Right renal pelvis (tissue), 4 donors: Measurements from ENCODE around the gene PLEKHA6. TPM values are rescaled to one million over a fixed set of nuclear protein-coding genes. Genes with fewer than 3 reads are reported as not detected.
"Not testable (repeated sequence)": the region's sequence is repeated elsewhere in the genome, so short reads cannot be mapped to it uniquely, and the experiment has no call there.

ENCODE experiments used
- DNase-seq, 4 donors: peaks; one replicate each; pipeline ENCODE4 v3.0.0-alpha.2; 2013; ENCODE audit warnings: low read depth in 4 of 4, low spot score in 3 of 4, missing footprints in 1 of 4
- polyA plus RNA-seq, 4 donors: library from polyadenylated mRNA; unstranded; fragments of 120-200 nt; gene quantifications; one replicate each; pipeline ENCODE4 v1.2.1, GENCODE V29; 2013; ENCODE audit not compliant: insufficient read length in 4 of 4

Gene PLEKHA6
- polyA plus RNA-seq, 4 donors, result 46.3 to 58.5 (median 50.2) TPM

DNA sequence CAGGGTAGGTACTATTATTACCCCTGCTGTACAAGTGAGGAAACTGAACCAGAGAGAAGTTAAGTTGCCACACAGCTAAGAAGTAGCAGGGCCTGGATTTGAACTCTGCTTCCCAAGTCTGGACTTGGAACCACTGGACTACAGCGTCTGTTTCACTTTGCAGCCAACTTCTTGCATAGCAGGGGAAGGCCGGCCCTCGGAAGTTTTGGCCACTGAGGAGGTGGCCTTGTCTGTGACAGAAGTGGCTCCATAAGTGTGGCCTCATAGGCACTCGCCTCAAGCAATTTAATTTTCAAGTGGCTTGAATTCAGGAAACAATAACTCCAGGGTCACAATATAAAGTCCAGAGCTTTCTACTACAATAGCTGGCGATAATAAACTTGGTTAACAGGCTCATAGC, 41.4 kb downstream of the PLEKHA6 start:
- DNase-seq, result no peak

DNA sequence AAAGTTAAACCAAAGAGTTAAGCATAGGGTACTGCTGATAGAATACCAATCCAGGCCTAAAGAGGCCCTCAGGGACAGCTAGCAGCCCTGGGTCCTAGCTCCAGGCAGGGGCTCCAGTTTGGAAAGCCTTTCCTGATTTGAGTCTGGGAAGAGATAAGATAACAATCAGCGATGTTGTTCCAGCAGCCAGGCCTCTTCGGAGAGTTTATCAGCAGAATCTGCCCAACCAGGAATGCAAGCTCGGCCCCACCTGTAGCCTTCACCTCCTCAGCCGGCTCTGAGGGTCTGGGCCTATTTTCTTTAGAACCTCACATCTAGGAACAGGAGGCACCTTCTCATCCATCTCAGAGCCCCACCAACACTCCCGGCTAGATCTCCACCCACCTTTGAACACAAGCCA, 42.6 kb downstream of the PLEKHA6 start:
- DNase-seq, result no peak

GRCh38 chr1:204316164-204316563, 43.6 kb downstream of the PLEKHA6 start:
- DNase-seq, result no peak

DNA sequence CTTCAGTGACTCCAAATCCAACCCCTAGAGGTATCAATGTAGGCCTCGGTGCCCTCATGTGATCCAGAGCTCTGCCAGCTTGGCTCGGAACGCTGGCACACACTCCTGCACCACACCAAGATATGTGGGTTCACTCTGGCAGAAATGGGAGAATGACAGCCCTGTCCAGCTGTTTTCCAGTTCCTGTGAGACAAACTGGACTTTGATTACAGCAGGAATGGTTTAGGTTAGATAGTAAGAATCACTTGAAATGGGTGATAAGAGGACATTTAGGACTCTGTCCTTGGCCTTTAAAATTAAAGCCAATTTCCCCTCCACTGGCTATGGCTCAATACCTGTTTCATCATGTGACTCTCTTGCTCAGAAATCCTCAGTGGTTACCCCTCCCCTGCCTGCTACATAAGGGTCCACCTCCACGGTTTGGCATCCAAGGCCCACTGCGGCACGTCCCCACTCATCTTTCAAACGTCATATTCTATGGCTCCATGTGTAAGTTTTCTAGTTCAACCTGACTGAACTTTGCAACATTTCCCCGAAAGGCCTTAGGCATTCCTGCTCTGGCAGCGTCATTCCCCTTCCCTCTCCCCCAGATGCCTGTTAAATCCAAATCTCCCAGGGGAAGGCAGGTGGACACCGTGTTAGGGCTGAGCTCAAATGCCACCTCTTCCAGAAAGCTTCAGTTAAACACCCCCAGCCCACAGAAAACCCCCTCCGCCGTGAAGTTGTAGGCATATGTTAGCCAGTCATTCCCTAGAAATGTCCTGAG, 44.7 kb downstream of the PLEKHA6 start:
- no peak for DNase-seq

DNA sequence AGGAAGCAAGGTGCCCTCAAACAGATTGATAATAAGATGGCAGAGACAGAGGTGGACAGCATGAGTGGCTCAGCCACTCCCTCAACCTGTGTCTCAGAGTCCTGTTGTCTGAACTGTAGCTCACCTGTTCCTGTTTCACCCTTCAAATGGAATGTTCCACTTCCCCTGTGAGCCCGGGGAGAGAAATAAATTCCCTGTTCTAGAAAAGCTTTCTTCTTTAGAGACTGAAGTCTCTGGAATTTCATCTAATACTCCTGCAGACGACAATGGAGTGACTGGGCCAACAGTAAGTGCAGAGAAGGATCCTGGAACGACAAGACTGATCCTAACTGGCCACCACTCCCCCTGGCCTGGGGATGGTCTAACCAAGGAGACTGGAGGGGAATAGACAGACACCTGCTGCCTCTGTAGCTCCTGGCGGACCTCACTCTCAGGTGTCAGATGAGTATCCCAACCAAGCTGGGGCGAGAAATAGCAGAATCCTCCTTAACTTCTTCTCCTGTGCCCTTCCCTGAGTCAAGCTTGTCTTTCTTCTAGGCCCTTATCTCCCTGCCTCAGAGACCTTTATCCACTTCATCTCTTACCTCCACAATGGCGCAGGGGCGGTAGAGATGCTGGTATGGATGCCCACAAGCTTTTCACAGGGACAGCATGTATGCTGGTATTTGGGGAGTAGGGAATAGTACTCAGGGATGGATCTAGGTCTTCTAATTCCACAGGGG, 45.4 kb downstream of the PLEKHA6 start:
- no peak for DNase-seq

DNA sequence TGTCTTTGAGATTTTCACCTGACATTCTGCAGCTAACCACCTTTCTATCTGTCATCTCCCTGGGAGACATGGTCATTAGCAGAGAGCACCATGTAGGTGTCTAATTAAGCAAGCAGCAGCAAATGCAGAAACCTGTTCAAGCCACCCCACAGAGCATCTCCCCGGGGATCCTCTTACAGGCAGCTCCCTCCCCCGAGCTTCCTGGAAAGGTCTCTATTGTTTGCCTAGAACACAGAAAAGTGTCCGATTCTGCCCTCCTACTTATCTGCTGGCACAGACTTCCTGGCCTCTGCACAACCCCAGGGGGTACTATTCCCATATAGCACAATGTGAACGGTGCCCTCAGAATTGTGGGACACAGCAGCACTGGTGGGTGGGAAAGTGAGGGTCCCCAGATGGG, 46.1 kb downstream of the PLEKHA6 start:
- DNase-seq, result no peak

- not testable (repeated sequence) for DNase-seq
Observed at GRCh38 chr1:204310970-204311369, 48.8 kb downstream of the PLEKHA6 start.

DNA sequence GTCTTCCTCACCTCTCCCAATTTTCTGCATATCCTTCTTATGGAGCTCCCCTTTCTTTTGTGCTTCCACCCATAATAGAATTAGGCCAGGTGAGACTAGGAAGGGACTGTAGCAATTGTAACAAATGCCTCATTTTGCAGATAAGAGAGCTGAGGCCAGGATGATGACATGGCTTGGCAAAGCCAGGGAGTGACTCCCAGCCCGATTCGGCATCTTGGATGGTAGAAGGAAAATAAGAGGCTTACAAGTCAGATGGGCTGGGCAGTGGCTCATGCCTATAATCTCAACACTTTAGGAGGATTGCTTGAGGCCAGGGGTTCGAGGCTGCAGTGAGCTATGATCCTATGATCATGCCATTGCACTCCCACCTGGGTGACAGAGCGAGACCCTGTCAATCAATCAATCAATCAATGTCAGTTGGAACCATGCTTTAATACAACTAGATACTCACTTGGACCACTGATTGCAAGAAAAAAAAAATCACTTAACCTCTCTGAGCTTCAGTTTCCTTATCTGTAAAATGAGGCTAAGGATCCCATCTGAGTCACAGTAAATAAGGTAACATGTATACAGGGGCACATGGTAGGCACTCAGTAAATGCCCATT, 51.6 kb downstream of the PLEKHA6 start:
- DNase-seq, result no peak

DNA sequence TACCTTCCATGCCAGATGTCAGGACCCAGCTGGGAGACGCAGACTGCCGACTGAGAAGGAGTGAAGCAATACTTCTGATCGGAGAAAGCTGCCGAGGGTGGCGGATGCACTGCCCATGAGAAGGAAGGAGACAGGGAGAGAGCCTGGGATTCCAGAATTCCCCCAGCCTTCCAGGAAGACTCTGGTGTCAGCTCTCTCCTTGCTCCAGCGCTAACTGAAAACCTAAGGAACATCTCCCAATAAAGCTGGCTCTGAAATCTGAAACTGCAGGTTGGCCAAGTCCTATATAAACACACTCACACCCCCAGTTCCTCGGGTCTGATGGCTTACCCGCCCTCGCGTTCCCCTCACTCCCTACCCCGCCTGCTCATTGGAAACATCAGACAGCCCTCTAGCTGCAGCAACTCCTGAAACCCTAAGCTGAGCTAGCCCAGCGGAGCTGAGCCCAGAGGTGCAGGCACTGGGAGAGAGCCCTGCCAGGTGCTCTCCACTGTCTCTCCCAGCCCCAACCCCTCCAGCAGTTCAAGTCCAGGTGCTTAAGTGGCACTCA, 52.3 kb downstream of the PLEKHA6 start:
- DNase-seq, result no peak

DNA sequence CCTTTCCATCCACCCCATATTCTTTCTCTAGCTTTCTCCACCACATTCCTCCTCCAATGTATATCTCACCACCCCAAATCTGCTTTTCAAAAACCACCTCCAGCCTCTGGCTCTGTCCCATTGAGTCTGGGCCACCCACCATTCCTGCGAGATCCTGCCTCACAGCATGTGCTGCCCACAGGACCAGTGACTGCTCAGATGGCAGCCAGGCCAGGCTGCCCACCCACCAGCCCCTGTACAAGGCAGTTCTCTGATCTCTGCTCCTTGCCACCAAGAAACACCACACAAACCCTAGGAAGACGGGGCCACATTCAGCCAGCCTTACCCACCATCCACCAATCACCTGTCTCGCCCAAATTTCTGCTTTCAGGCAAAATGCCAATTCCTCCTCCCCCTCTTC, 53.7 kb downstream of the PLEKHA6 start:
- DNase-seq, result no peak

DNA sequence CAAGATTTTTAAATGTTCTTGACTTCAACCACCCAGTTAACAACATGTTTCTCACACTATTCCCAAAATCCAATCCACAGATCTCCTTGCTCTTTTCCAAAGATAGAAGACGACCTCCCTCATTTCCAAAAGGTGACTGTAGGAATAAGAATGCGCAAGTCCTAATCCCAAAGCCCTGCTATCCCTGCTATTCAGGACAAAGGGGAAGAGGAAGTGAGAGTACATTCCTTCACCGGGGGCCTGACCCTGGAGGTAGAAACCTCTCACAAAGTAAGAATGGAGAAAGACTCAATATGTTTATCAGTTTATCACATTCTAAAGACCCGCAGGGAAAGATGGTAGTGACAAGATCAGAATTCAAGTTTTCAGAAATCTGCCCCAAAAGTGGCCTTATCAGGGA, 55.7 kb downstream of the PLEKHA6 start:
- no peak for DNase-seq

DNA sequence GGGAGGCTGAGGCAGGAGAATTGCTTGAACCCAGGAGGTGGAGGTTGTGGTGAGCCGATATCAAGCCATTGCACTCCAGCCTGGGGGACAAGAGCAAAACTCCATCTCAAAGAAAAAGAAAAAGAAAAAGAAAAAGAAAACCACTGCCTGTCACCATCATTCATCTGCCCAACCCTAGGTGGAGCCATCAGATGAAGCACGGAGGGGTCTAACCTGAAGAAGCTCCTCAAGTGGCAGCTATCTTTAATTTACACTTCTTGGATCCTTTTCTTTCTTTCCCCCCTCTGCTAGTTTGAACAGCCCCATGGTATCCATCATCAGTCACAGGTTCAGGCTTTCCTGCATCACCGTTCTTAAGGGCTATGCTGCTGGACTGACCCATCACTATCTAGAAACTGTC, 57.0 kb downstream of the PLEKHA6 start:
- no peak for DNase-seq

GRCh38 chr1:204301171-204301957, 58.4 kb downstream of the PLEKHA6 start:
- no peak for DNase-seq

- no peak for DNase-seq
Observed at GRCh38 chr1:204299814-204300365, 59.8 kb downstream of the PLEKHA6 start.

- peak in 2 of 4 donors; percentile 65 to 78 for DNase-seq
Observed at GRCh38 chr1:204296431-204296988, 63.2 kb downstream of the PLEKHA6 start.

- DNase-seq, result no peak
Observed at GRCh38 chr1:204295671-204296070, 64.1 kb downstream of the PLEKHA6 start.

- DNase-seq, result no peak
Observed at GRCh38 chr1:204294357-204294756, 65.4 kb downstream of the PLEKHA6 start.

DNA sequence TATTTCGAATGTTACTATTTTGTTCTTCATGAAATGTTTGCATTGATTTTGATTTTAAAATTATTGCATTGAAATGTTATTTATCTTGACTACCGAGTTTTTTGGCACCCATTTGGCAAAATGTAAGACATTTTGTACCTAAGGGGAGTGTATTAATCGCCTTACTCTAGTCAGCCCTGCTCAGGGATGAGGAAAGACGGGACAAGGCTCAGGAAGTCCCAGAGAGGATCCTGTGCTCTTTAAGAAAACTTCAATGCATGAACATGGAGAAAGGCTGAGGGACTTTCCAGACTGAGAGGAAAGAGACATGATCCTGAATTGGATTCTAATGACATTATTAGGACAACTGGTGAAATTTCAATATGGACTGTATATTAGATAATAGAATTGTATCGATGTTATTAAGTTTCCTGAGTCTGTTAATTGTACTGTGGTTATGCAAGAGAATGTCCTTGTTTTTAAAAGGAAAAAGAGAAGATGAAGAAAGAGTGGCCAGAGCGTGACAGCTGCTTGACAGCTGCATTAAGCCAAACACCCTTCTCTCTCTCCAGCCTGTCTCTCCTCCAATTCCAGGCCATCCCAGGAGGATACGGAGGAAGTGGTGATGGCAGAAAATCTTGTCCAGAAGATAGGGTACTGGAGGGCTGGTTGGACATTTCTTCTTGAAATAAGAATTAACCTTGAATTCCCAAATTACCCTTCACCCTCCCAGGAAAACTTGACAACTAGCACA, 66.0 kb downstream of the PLEKHA6 start:
- no peak for DNase-seq

GRCh38 chr1:204292740-204293139, 67.0 kb downstream of the PLEKHA6 start:
- DNase-seq, result no peak
